NT2/D1 (cell line): ENCODE results near the gene SGPL1.
"Not testable (repeated sequence)": the region's sequence is repeated elsewhere in the genome, so short reads cannot be mapped to it uniquely, and the experiment has no call there.

Experiments
- DNase-seq: peaks from one replicate; pipeline ENCODE4 v3.0.0-alpha.2; 2011; ENCODE audit warnings: low read depth, low spot score
- H3K27me3 ChIP-seq: 2 replicates; pipeline ENCODE4 v1.6.0; 2011; ENCODE audit warnings: mild to moderate bottlenecking; ENCODE audit not compliant: insufficient read length, insufficient read depth
- H3K36me3 ChIP-seq: 2 replicates; pipeline ENCODE4 v1.6.1; 2011; ENCODE audit warnings: mild to moderate bottlenecking, low read length, mixed read lengths; ENCODE audit not compliant: insufficient read depth, insufficient read length
- H3K4me1 ChIP-seq: 2 replicates; pipeline ENCODE4 v1.5.1; 2011; ENCODE audit not compliant: insufficient read depth, insufficient read length
- H3K4me3 ChIP-seq: 2 replicates; pipeline ENCODE4 v1.5.1; 2011; ENCODE audit warnings: low read depth; ENCODE audit not compliant: insufficient read length
- H3K9ac ChIP-seq: 2 replicates; pipeline ENCODE4 v1.6.0; 2011; ENCODE audit warnings: low read depth; ENCODE audit not compliant: insufficient read length
- H3K9me3 ChIP-seq: 2 replicates; pipeline ENCODE4 v1.5.1; 2011; ENCODE audit warnings: mild to moderate bottlenecking, low read length; ENCODE audit not compliant: insufficient read depth
- SUZ12 ChIP-seq: IDR thresholded peaks from 2 replicates; pipeline ENCODE4 v1.6.1; 2011; ENCODE audit not compliant: insufficient read length, insufficient read depth; ENCODE audit errors: extremely low read depth
- YY1 ChIP-seq: IDR thresholded peaks from 2 replicates; pipeline ENCODE4 v1.6.1; 2011; ENCODE audit not compliant: insufficient read length, insufficient read depth
- ZNF274 ChIP-seq: IDR thresholded peaks from 2 replicates; pipeline ENCODE4 v1.6.1; 2011; ENCODE audit warnings: mild to moderate bottlenecking, low read depth, low read length

Gene SGPL1

GRCh38 chr10:70917635-70918034, 101.9 kb downstream of the SGPL1 start:
- no peak overlapping the region for H3K9ac ChIP-seq
- H3K36me3 ChIP-seq, result no peaks in the 10 kb centered on the region
- H3K9me3 ChIP-seq, result peaks cover under 1% of the 10 kb centered on the region; the same call in 1 of the 2 replicates
- H3K4me1 ChIP-seq, result no peaks in the 10 kb centered on the region
- no peak for DNase-seq
- H3K27me3 ChIP-seq, result peaks cover 4% of the 10 kb centered on the region
- no peak overlapping the region for H3K4me3 ChIP-seq
- no peak for TF ChIP-seq YY1
- TF ChIP-seq ZNF274, result no peak
- no peak for TF ChIP-seq SUZ12

- Histone ChIP-seq H3K4me3 (no peak overlapping the region), H3K4me1 (no peaks in the 10 kb centered on the region), H3K9me3 (no peaks in the 10 kb centered on the region; the same call in 1 of the 2 replicates), H3K27me3 (peaks cover 4% of the 10 kb centered on the region), H3K9ac (no peak overlapping the region), H3K36me3 (no peaks in the 10 kb centered on the region)
- TF ChIP-seq SUZ12 (no peak), ZNF274 (no peak), YY1 (no peak)
- no peak for DNase-seq
Measured at GRCh38 chr10:70918851-70919530, 103.2 kb downstream of the SGPL1 start.

- not testable (repeated sequence) for H3K4me3 ChIP-seq, DNase-seq, H3K36me3 ChIP-seq, H3K27me3 ChIP-seq, H3K9me3 ChIP-seq, H3K4me1 ChIP-seq, H3K9ac ChIP-seq
Measured at GRCh38 chr10:70919906-70920305, 104.2 kb downstream of the SGPL1 start.

GRCh38 chr10:70920519-70920918, 104.8 kb downstream of the SGPL1 start:
- TF ChIP-seq ZNF274 (no peak), SUZ12 (no peak), YY1 (no peak)
- Histone ChIP-seq H3K36me3 (no peaks in the 10 kb centered on the region), H3K9ac (no peak overlapping the region), H3K9me3 (no peaks in the 10 kb centered on the region), H3K27me3 (peaks cover 15% of the 10 kb centered on the region), H3K4me1 (no peaks in the 10 kb centered on the region), H3K4me3 (no peak overlapping the region)
- DNase-seq, result no peak

GRCh38 chr10:70921285-70921684, 105.5 kb downstream of the SGPL1 start:
- no peaks in the 10 kb centered on the region for H3K36me3 ChIP-seq
- no peak for DNase-seq
- no peak overlapping the region for H3K4me3 ChIP-seq
- no peaks in the 10 kb centered on the region for H3K9me3 ChIP-seq
- H3K9ac ChIP-seq, result no peak overlapping the region
- H3K4me1 ChIP-seq, result peaks cover 3% of the 10 kb centered on the region
- peaks cover 17% of the 10 kb centered on the region for H3K27me3 ChIP-seq
- TF ChIP-seq YY1 (no peak), ZNF274 (no peak), SUZ12 (no peak)

GRCh38 chr10:70923696-70924095, 107.9 kb downstream of the SGPL1 start:
- peaks cover 24% of the 10 kb centered on the region for H3K27me3 ChIP-seq
- TF ChIP-seq SUZ12, result no peak
- TF ChIP-seq ZNF274, result no peak
- TF ChIP-seq YY1, result no peak

GRCh38 chr10:70925377-70926225, 109.9 kb downstream of the SGPL1 start:
- DNase-seq, result peak; percentile 15
- peaks cover 24% of the 10 kb centered on the region for H3K27me3 ChIP-seq
- H3K9me3 ChIP-seq, result no peaks in the 10 kb centered on the region
- no peaks in the 10 kb centered on the region for H3K36me3 ChIP-seq
- H3K9ac ChIP-seq, result no peak overlapping the region
- H3K4me3 ChIP-seq, result no peak overlapping the region
- no peak for TF ChIP-seq SUZ12
- no peak for TF ChIP-seq ZNF274
- no peak for TF ChIP-seq YY1
- H3K4me1 ChIP-seq, result peaks cover 3% of the 10 kb centered on the region

More at GRCh38 chr10:70923696-70924095, 107.9 kb downstream of the SGPL1 start:
- DNase-seq, result no peak
- Histone ChIP-seq H3K36me3 (no peaks in the 10 kb centered on the region), H3K4me3 (no peak overlapping the region), H3K9me3 (no peaks in the 10 kb centered on the region), H3K9ac (no peak overlapping the region), H3K4me1 (peaks cover 3% of the 10 kb centered on the region)
